Measurements from ENCODE around the gene ZCCHC9.

DNA sequence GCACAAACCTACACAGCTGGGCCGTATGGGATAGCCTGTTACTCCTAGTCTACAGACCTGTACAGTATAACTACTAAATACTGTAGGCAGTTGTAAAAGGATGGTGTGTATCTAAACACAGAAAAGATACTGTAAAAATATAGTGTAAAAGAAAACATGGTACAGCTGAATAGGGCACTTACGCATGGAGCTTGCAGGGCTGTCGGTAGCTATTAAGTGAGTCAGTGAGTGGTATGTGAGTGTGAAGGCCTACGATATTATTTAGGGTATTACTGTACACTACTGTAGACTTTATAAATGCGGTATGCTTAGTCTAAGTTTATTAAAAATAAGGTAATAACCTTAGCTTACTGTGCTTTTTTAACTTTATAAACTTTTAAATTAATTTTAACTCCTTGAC is 1.2 kb downstream of the ZCCHC9 start:
- TF ChIP-seq, protein P1, sequence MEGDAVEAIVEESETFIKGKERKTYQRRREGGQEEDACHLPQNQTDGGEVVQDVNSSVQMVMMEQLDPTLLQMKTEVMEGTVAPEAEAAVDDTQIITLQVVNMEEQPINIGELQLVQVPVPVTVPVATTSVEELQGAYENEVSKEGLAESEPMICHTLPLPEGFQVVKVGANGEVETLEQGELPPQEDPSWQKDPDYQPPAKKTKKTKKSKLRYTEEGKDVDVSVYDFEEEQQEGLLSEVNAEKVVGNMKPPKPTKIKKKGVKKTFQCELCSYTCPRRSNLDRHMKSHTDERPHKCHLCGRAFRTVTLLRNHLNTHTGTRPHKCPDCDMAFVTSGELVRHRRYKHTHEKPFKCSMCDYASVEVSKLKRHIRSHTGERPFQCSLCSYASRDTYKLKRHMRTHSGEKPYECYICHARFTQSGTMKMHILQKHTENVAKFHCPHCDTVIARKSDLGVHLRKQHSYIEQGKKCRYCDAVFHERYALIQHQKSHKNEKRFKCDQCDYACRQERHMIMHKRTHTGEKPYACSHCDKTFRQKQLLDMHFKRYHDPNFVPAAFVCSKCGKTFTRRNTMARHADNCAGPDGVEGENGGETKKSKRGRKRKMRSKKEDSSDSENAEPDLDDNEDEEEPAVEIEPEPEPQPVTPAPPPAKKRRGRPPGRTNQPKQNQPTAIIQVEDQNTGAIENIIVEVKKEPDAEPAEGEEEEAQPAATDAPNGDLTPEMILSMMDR (IDR thresholded peaks at IDR 0.05): no peak
- no peak for TF ChIP-seq POLR2A (IDR thresholded peaks at IDR 0.05)
- no peak for TF ChIP-seq POLR2AphosphoS5 (IDR thresholded peaks at IDR 0.05)
- no peak for TF ChIP-seq EP300 (IDR thresholded peaks at IDR 0.05)

All from gastroesophageal sphincter (tissue), 3 donors.